HG03457 (cell line): Measurements from ENCODE around the gene ELMO3.

Experiments
- ATAC-seq: cut with Tn5 transposase; IDR thresholded peaks from one replicate; pipeline ENCODE4 v1.9.1; 2021; ENCODE audit warnings: moderate number of reproducible peaks; ENCODE audit not compliant: unreplicated experiment

ELMO3 gene

GRCh38 chr16:67199011-67199807 lies at the start of gene ELMO3:
Gene ELMO3, plus strand, starts transcription at chr16:67199131. Its CDS starts 196 bp downstream, at chr16:67199327.
- ATAC-seq = no peak

- no peak for ATAC-seq
These were observed 49.5 kb upstream of the ELMO3 start for GRCh38 chr16:67149276-67150046.

GRCh38 chr16:67150047-67150832 lies 48.7 kb upstream of the ELMO3 start:
- no peak for ATAC-seq

GRCh38 chr16:67150833-67151396 lies 48.0 kb upstream of the ELMO3 start, which contains the start of gene B3GNT9:
Gene B3GNT9, minus strand, starts transcription at chr16:67150998. Its CDS starts 513 bp downstream, at chr16:67150485.
- no peak for ATAC-seq

- ATAC-seq = no peak
These were observed 47.4 kb upstream of the ELMO3 start for GRCh38 chr16:67151431-67152097.

- ATAC-seq = no peak
These were observed 44.2 kb upstream of the ELMO3 start for GRCh38 chr16:67154578-67155294.

GRCh38 chr16:67155295-67156142 lies 43.4 kb upstream of the ELMO3 start:
- ATAC-seq = no peak

- no peak for ATAC-seq
These were observed 42.6 kb upstream of the ELMO3 start for GRCh38 chr16:67156143-67156844.

GRCh38 chr16:67157106-67157748 lies 41.7 kb upstream of the ELMO3 start:
- no peak for ATAC-seq

GRCh38 chr16:67157892-67158635 lies 40.9 kb upstream of the ELMO3 start:
- no peak for ATAC-seq

GRCh38 chr16:67158637-67159600 lies 40.0 kb upstream of the ELMO3 start:
- ATAC-seq = peak; percentile 25

GRCh38 chr16:67161595-67162058 lies 37.3 kb upstream of the ELMO3 start:
- no peak for ATAC-seq

GRCh38 chr16:67162506-67163163 lies 36.3 kb upstream of the ELMO3 start:
- ATAC-seq = no peak

GRCh38 chr16:67163164-67163998 lies 35.5 kb upstream of the ELMO3 start:
- ATAC-seq = no peak
